Gastroesophageal sphincter (tissue), 3 donors: ENCODE results near the gene FBXL12.

ENCODE experiments used
- EP300 ChIP-seq: sonication (generic); formaldehyde crosslinking; IDR thresholded peaks from one replicate; pipeline ENCODE4 v1.6.1; 2017; ENCODE audit warnings: antibody characterized with exemption, mild to moderate bottlenecking
- POLR2A ChIP-seq, 2 donors: fragments of 450-650 bp; IDR thresholded peaks; one replicate each; pipeline ENCODE4 v1.6.1; 2017; ENCODE audit warnings: antibody characterized with exemption in 2 of 2, mild to moderate bottlenecking in 2 of 2, moderate library complexity in 1 of 2
- POLR2AphosphoS5 ChIP-seq: sonication (generic); formaldehyde crosslinking; IDR thresholded peaks from one replicate; pipeline ENCODE4 v1.6.1; 2017; ENCODE audit warnings: antibody characterized with exemption
- TF ChIP-seq, protein P1 (sequence below), 4 experiments: fragments of 200-600 bp in 2 of 4; fragments of 450-650 bp in 2 of 4; sonication (generic) in 1 of 4; IDR thresholded peaks; one replicate each; pipeline ENCODE4 v1.5.1; 2017 to 2019; ENCODE audit warnings: antibody characterized with exemption in 4 of 4, mild to moderate bottlenecking in 2 of 4, moderate library complexity in 2 of 4

DNA sequence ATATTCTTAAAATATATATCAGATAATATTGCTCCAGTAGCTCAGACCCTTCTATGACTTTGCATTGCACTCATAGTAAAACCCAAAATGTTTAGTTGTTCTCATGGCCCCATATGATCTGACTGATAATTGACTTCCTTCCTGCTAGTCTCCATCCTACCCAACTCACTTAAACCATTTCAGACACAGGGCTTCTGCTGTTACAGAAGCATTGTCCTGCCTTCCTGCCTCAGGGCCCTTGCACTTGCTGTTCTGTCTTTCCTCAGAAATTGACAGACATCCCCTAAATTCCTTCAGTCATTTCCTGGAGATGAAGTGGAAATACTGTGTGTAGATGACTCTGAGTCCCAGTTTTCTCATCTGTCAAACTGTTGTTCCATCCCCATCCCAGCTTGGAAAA lies 19.7 kb downstream of the FBXL12 start:
- TF ChIP-seq POLR2A (IDR thresholded peaks at IDR 0.05) (no peak), POLR2AphosphoS5 (no peak), EP300 (no peak)
- TF ChIP-seq, protein P1, sequence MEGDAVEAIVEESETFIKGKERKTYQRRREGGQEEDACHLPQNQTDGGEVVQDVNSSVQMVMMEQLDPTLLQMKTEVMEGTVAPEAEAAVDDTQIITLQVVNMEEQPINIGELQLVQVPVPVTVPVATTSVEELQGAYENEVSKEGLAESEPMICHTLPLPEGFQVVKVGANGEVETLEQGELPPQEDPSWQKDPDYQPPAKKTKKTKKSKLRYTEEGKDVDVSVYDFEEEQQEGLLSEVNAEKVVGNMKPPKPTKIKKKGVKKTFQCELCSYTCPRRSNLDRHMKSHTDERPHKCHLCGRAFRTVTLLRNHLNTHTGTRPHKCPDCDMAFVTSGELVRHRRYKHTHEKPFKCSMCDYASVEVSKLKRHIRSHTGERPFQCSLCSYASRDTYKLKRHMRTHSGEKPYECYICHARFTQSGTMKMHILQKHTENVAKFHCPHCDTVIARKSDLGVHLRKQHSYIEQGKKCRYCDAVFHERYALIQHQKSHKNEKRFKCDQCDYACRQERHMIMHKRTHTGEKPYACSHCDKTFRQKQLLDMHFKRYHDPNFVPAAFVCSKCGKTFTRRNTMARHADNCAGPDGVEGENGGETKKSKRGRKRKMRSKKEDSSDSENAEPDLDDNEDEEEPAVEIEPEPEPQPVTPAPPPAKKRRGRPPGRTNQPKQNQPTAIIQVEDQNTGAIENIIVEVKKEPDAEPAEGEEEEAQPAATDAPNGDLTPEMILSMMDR (IDR thresholded peaks at IDR 0.05), result no peak
